A549 (cell line): ENCODE measurements around the gene TTC8. TPM values are rescaled to one million over a fixed set of nuclear protein-coding genes. Genes with fewer than 3 reads are reported as not detected.

ENCODE experiments used
- ATAC-seq, 2 experiments: fragments of 200-7000 bp in 1 of 2; fragments of >200 bp in 1 of 2; cut with Nextera tagmentation in 1 of 2; cut with Tn5 transposase in 1 of 2; 3 replicates each; pipeline versions ENCODE4 v1.8.0 to v1.9.1; 2018 to 2020; ENCODE audit warnings: mild to moderate bottlenecking in 1 of 2, moderate library complexity in 1 of 2
- CTCF ChIA-PET: fragments of 300-600 bp; sonication (Branson Sonifier 250); formaldehyde crosslinking; extraction: SDS; loops from one replicate; lab custom pipeline; 2021; ENCODE audit warnings: antibody characterized with exemption, inconsistent platforms; lab: Yijun Ruan, JAX
- POLR2A ChIA-PET: fragments of 350-600 bp; formaldehyde crosslinking; extraction: SDS; loops from one replicate; lab custom pipeline; 2021; ENCODE audit warnings: antibody characterized with exemption, inconsistent platforms; lab: Yijun Ruan, JAX
- DNase-seq, 2 experiments: peaks; one replicate each; pipeline versions ENCODE4 v3.0.0 to v3.0.0-alpha.2; 2011 to 2016; ENCODE audit warnings: low read depth in 1 of 2, low spot score in 1 of 2
- FAIRE-seq: peaks from 2 replicates; lab custom pipeline; 2011; peaks lifted over from hg19 to GRCh38; lab: Jason Lieb, UNC
- H3K27ac ChIP-seq, 2 experiments: fragments of >200 bp; sonication (Bioruptor Twin); formaldehyde crosslinking; 3 replicates each; pipeline ENCODE4 v1.5.1; 2016 to 2017
- H3K4me1 ChIP-seq: fragments of >200 bp; sonication (Bioruptor Twin); formaldehyde crosslinking; 3 replicates; pipeline ENCODE4 v1.6.1; 2016
- H3K4me2 ChIP-seq: fragments of >200 bp; sonication (Bioruptor Twin); formaldehyde crosslinking; 3 replicates; pipeline ENCODE4 v1.6.1; 2016
- H3K4me3 ChIP-seq: fragments of >200 bp; sonication (Bioruptor Twin); formaldehyde crosslinking; 3 replicates; pipeline ENCODE4 v1.5.1; 2016
- H3K9me3 ChIP-seq: fragments of >200 bp; sonication (Bioruptor Twin); formaldehyde crosslinking; 3 replicates; pipeline ENCODE4 v1.6.1; 2016
- CBX2 ChIP-seq: fragments of 200-600 bp; sonication (generic); IDR thresholded peaks from 2 replicates; pipeline ENCODE4 v1.6.1; 2016; ENCODE audit warnings: low read depth, mild to moderate bottlenecking, borderline replicate concordance
- CHD4 ChIP-seq: fragments of 200-600 bp; sonication (generic); IDR thresholded peaks from 2 replicates; pipeline ENCODE4 v1.6.1; 2016; ENCODE audit warnings: antibody characterized with exemption, mild to moderate bottlenecking, borderline replicate concordance
- EHMT2 ChIP-seq: fragments of 200-600 bp; sonication (generic); IDR thresholded peaks from 2 replicates; pipeline ENCODE4 v1.6.1; 2016; ENCODE audit warnings: antibody characterized with exemption, low read depth, mild to moderate bottlenecking, moderate library complexity
- FOSB ChIP-seq: fragments of 250-450 bp; sonication (Bioruptor Pico); IDR thresholded peaks from 2 replicates; pipeline ENCODE4 v1.5.0; 2020; ENCODE audit warnings: mild to moderate bottlenecking, moderate library complexity
- FOSL2 ChIP-seq, 2 experiments: fragments of 450-650 bp in 1 of 2; fragments of >200 bp in 1 of 2; sonication (Bioruptor Twin) in 1 of 2; formaldehyde crosslinking; IDR thresholded peaks; 2 replicates each; pipeline versions ENCODE4 v1.5.0 to v1.6.1; 2016 to 2020; ENCODE audit warnings: mild to moderate bottlenecking in 1 of 2, moderate library complexity in 1 of 2
- FOXS1 ChIP-seq: fragments of 250-450 bp; sonication (Bioruptor Pico); IDR thresholded peaks from 2 replicates; pipeline ENCODE4 v1.5.0; 2020; ENCODE audit warnings: mild to moderate bottlenecking, moderate library complexity
- HEYL ChIP-seq: fragments of 250-450 bp; sonication (Bioruptor Pico); IDR thresholded peaks from 2 replicates; pipeline ENCODE4 v1.8.0; 2021; ENCODE audit warnings: mild to moderate bottlenecking, moderate library complexity
- HOXA7 ChIP-seq: fragments of 250-450 bp; sonication (Bioruptor Pico); IDR thresholded peaks from 2 replicates; pipeline ENCODE4 v1.5.0; 2020; ENCODE audit warnings: mild to moderate bottlenecking, moderate library complexity
- JUNB ChIP-seq: fragments of >200 bp; sonication (Bioruptor Twin); formaldehyde crosslinking; IDR thresholded peaks from 2 replicates; pipeline ENCODE4 v1.6.1; 2016
- KDM1A ChIP-seq: fragments of 200-600 bp; sonication (generic); IDR thresholded peaks from 2 replicates; pipeline ENCODE4 v1.6.1; 2016; ENCODE audit warnings: low read depth, mild to moderate bottlenecking
- MAZ ChIP-seq: fragments of 150-350 bp; IDR thresholded peaks from 2 replicates; pipeline ENCODE4 v1.6.1; 2014; ENCODE audit warnings: antibody characterized with exemption, low read depth, low read length, borderline replicate concordance
- NPAS2 ChIP-seq: fragments of 250-450 bp; sonication (Bioruptor Pico); IDR thresholded peaks from 2 replicates; pipeline ENCODE4 v1.8.0; 2022; ENCODE audit warnings: mild to moderate bottlenecking, moderate library complexity, borderline replicate concordance
- NR3C1 ChIP-seq: fragments of >200 bp; sonication (Bioruptor Twin); formaldehyde crosslinking; IDR thresholded peaks from 3 replicates; pipeline ENCODE4 v1.6.1; 2017
- SMC3 ChIP-seq: fragments of >200 bp; sonication (Bioruptor Twin); formaldehyde crosslinking; IDR thresholded peaks from 3 replicates; pipeline ENCODE4 v1.6.1; 2018; ENCODE audit warnings: inconsistent platforms
- SREBF2 ChIP-seq: fragments of 450-650 bp; IDR thresholded peaks from 2 replicates; pipeline ENCODE4 v1.6.1; 2014; ENCODE audit warnings: mild to moderate bottlenecking, moderate library complexity
- TFCP2L1 ChIP-seq: fragments of 250-450 bp; sonication (Bioruptor Pico); IDR thresholded peaks from 2 replicates; pipeline ENCODE4 v1.5.0; 2021; ENCODE audit warnings: mild to moderate bottlenecking
- TP53 ChIP-seq: fragments of 250-450 bp; sonication (Bioruptor Pico); IDR thresholded peaks from 2 replicates; pipeline ENCODE4 v1.5.0; 2021; ENCODE audit warnings: mild to moderate bottlenecking, moderate library complexity
- ZNF302 ChIP-seq: fragments of 250-450 bp; sonication (Bioruptor Pico); IDR thresholded peaks from 2 replicates; pipeline ENCODE4 v1.9.0; 2021; ENCODE audit warnings: inconsistent platforms, mild to moderate bottlenecking, moderate library complexity
- WGBS: methylation state at CpG from one replicate; pipeline ENCODE4 v1.1.6; 2017; ENCODE audit errors: missing lambda C conversion rate; 5-methylcytosine and 5-hydroxymethylcytosine counted together
- polyA plus RNA-seq, 4 experiments: library from polyadenylated mRNA; depleted of rRNA in 3 of 4; stranded (reverse); fragments of >200 nt; fragmentation: RNase III in 1 of 4; extraction: RNeasy Plus Mini Kit Qiagen cat#74134 plus additional on column Dnase treatment in 1 of 4; gene quantifications; 2 replicates in 3 of 4; 3 replicates in 1 of 4; pipeline ENCODE4 v1.2.3, GENCODE V29; 2011 to 2017
- TF ChIP-seq, protein P1 (sequence below): IDR thresholded peaks from 2 replicates; pipeline ENCODE4 v1.6.1; 2012
- TF ChIP-seq, protein P2 (sequence below): IDR thresholded peaks from 2 replicates; pipeline ENCODE4 v1.6.1; 2012; ENCODE audit warnings: low read depth, borderline replicate concordance
- TF ChIP-seq, protein P3 (sequence below): IDR thresholded peaks from 2 replicates; pipeline ENCODE4 v1.6.1; 2012
- TF ChIP-seq, protein P4 (sequence below): fragments of >200 bp; sonication (Bioruptor Twin); formaldehyde crosslinking; IDR thresholded peaks from 3 replicates; pipeline ENCODE4 v1.5.1; 2016
- TF ChIP-seq, protein P5 (sequence below): fragments of 450-650 bp; IDR thresholded peaks from 2 replicates; pipeline ENCODE4 v1.6.1; 2014; ENCODE audit warnings: antibody characterized with exemption
- TF ChIP-seq, protein P6 (sequence below): fragments of 250-450 bp; sonication (Bioruptor Pico); IDR thresholded peaks from 2 replicates; pipeline ENCODE4 v1.5.0; 2021; ENCODE audit warnings: mild to moderate bottlenecking, moderate library complexity, borderline replicate concordance

The TTC8 gene
- polyA plus RNA-seq, 2 of the 4 experiments (the other 2 are of a cell fraction): 36.6 to 56.8 TPM

DNA sequence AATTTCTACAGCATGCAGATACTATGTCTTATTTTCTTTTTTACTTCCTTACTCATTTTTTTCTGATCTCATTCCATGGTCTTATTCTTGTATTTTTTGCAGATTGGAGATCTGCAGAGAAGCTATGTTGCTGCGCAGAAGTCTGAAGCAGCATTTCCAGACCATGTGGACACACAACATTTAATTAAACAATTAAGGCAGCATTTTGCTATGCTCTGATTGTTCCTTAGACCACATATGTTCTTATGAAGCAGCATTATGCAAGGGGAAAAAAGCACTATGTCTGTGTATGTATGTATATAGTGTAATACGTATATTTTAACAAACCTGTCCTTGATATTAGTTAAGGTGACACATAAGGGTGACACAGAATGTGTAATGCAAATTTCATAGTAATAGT is 52.7 kb downstream of the TTC8 start:
- FAIRE-seq (no peak), ATAC-seq (no peak), DNase-seq (no peak)
- Histone ChIP-seq H3K27ac (no peak overlapping the region), H3K4me2 (no peak overlapping the region), H3K9me3 (peaks cover 19% of the 10 kb centered on the region), H3K4me1 (no peaks in the 10 kb centered on the region), H3K4me3 (no peak overlapping the region)
- ChIA-PET CTCF (interaction anchor here (1.4 kb wide), 1 partner anchor 210 kb away, joined by 4 read pairs; no protein-coding TSS in a partner anchor), POLR2A (no interaction called here)
- TF ChIP-seq TFCP2L1 (CRISPR knock-in tag) (no peak), SREBF2 (no peak)
- TF ChIP-seq, protein P1, sequence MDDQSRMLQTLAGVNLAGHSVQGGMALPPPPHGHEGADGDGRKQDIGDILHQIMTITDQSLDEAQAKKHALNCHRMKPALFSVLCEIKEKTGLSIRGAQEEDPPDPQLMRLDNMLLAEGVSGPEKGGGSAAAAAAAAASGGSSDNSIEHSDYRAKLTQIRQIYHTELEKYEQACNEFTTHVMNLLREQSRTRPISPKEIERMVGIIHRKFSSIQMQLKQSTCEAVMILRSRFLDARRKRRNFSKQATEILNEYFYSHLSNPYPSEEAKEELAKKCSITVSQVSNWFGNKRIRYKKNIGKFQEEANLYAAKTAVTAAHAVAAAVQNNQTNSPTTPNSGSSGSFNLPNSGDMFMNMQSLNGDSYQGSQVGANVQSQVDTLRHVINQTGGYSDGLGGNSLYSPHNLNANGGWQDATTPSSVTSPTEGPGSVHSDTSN: no peak
- 93% methylated on average over 2 of the region's 2 CpGs for WGBS

DNA sequence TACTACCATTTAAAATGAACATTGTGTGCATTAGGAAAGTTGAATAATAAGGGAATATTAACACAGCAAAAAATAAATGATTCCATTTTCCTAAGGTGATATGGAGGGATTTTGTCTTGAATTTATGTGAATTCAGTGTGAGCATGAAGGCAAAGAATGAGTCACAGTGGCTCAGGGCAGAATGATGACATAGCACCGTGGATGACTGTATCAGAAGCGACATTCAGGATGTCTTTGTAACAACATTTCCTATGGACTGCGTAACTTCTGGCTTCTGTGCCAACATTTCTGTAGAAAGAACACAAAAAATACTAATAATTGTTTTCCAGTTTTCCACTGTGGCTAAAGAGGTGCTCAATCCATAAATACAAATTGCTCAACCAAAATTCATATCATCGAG is 54.6 kb downstream of the TTC8 start:
- Histone ChIP-seq H3K27ac (no peak overlapping the region), H3K9me3 (peaks cover 22% of the 10 kb centered on the region), H3K4me1 (no peaks in the 10 kb centered on the region), H3K4me3 (no peak overlapping the region), H3K4me2 (no peak overlapping the region)
- POLR2A ChIA-PET: no interaction called here
- TF ChIP-seq NPAS2 (CRISPR knock-in tag): no peak
- no peak for TF ChIP-seq FOSL2 (IDR thresholded peaks at IDR 0.05)
- TF ChIP-seq FOSL2 (CRISPR knock-in tag; IDR thresholded peaks at IDR 0.05): peak; percentile 59; the same call in 1 of the 2 replicates
- TF ChIP-seq, protein P2, sequence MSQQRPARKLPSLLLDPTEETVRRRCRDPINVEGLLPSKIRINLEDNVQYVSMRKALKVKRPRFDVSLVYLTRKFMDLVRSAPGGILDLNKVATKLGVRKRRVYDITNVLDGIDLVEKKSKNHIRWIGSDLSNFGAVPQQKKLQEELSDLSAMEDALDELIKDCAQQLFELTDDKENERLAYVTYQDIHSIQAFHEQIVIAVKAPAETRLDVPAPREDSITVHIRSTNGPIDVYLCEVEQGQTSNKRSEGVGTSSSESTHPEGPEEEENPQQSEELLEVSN: no peak
- TF ChIP-seq KDM1A: no peak
- TF ChIP-seq FOXS1 (CRISPR knock-in tag): no peak
- TF ChIP-seq, protein P3, sequence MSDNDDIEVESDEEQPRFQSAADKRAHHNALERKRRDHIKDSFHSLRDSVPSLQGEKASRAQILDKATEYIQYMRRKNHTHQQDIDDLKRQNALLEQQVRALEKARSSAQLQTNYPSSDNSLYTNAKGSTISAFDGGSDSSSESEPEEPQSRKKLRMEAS: no peak
- 63% methylated on average over 4 of the region's 4 CpGs for WGBS
- FAIRE-seq (no peak), DNase-seq (peak in 1 of 2 experiments; percentile 27), ATAC-seq (0 out of 6 replicates have a peak, but pooled peaks of 1 of the 2 experiments have one; percentile 56)
- CTCF ChIA-PET: interaction anchor here (1.3 kb wide), 1 partner anchor 86 kb away, joined by 3 read pairs; the partner anchor contains the start of gene EML5

DNA sequence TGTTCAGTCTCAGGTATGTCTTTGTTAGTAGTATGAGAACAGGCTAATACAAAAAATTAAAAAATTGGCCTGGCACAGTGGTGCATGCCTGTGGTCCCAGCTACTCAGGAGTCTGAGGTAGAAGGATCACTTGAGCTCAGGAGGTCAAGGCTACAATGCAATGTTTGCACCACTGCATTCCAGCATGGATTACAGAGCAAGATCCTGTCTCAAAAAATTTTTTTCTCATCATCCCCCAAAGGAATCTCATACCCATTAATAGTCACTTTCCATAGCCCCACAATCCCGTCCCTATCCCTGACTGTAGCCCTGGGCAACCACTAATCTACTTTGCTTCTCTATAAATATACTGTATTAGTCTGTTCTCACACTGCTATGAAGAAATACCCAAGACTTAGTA is 57.8 kb downstream of the TTC8 start:
- no peak overlapping the region for H3K4me3 ChIP-seq
- no peaks in the 10 kb centered on the region for H3K4me1 ChIP-seq
- POLR2A ChIA-PET: no interaction called here
- CTCF ChIA-PET: no interaction called here
- no peak for FAIRE-seq
- no peak for DNase-seq
- H3K27ac ChIP-seq: no peak overlapping the region
- TF ChIP-seq CBX2 (no peak), HOXA7 (CRISPR knock-in tag) (no peak), ZNF302 (no peak), TP53 (no peak), SMC3 (no peak), NPAS2 (CRISPR knock-in tag) (no peak)
- no peak for ATAC-seq
- WGBS: 36% methylated on average over 1 of the region's 1 CpG
- H3K4me2 ChIP-seq: no peak overlapping the region
- H3K9me3 ChIP-seq: peaks cover 25% of the 10 kb centered on the region

DNA sequence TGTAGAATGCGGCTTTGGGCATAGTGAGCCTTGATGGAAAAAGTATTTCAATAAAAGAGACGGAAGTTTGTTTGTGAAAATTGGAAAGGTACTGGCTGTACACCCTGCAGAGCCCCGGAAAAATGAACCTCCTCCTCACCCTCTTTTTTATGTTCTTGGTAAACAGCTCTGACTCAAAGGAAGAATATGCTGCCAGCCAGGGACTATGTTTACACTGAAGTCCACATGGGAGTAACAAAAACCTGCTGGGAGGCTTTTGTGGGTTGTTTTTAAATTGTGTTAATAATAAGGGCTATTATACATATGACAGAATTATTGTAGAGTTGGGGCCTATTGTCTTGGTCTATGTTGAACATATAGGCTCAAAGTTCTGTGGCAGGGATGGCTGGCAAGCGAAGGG is 70.7 kb downstream of the TTC8 start:
- ChIA-PET CTCF (interaction anchor here (1.0 kb wide), 1 partner anchor 29 kb away, joined by 3 read pairs; no protein-coding TSS in a partner anchor), POLR2A (no interaction called here)
- peak in 1 of 2 experiments; percentile 14 for DNase-seq
- H3K4me3 ChIP-seq: no peak overlapping the region
- H3K4me2 ChIP-seq: peak overlapping the region; percentile 48
- 55% methylated on average over 4 of the region's 4 CpGs for WGBS
- no peaks in the 10 kb centered on the region for H3K9me3 ChIP-seq
- peaks cover 12% of the 10 kb centered on the region; the same call in 2 of the 3 replicates for H3K4me1 ChIP-seq
- ATAC-seq: peak in 1 of 2 experiments; percentile 59; a peak in 3 of 6 replicates
- no peak for FAIRE-seq
- H3K27ac ChIP-seq: peak overlapping the region in 1 of 2 experiments; percentile 38; a peak in 1 of 6 replicates
- TF ChIP-seq, protein P4, sequence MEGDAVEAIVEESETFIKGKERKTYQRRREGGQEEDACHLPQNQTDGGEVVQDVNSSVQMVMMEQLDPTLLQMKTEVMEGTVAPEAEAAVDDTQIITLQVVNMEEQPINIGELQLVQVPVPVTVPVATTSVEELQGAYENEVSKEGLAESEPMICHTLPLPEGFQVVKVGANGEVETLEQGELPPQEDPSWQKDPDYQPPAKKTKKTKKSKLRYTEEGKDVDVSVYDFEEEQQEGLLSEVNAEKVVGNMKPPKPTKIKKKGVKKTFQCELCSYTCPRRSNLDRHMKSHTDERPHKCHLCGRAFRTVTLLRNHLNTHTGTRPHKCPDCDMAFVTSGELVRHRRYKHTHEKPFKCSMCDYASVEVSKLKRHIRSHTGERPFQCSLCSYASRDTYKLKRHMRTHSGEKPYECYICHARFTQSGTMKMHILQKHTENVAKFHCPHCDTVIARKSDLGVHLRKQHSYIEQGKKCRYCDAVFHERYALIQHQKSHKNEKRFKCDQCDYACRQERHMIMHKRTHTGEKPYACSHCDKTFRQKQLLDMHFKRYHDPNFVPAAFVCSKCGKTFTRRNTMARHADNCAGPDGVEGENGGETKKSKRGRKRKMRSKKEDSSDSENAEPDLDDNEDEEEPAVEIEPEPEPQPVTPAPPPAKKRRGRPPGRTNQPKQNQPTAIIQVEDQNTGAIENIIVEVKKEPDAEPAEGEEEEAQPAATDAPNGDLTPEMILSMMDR: no peak
- no peak for TF ChIP-seq HEYL
- TF ChIP-seq, protein P5, sequence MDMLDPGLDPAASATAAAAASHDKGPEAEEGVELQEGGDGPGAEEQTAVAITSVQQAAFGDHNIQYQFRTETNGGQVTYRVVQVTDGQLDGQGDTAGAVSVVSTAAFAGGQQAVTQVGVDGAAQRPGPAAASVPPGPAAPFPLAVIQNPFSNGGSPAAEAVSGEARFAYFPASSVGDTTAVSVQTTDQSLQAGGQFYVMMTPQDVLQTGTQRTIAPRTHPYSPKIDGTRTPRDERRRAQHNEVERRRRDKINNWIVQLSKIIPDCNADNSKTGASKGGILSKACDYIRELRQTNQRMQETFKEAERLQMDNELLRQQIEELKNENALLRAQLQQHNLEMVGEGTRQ: no peak
- TF ChIP-seq TFCP2L1 (CRISPR knock-in tag): no peak
- no peak for TF ChIP-seq CHD4
- TF ChIP-seq MAZ: no peak
- TF ChIP-seq JUNB: no peak
- TF ChIP-seq FOSB: no peak
- TF ChIP-seq ZNF302: no peak
- no peak for TF ChIP-seq FOXS1 (CRISPR knock-in tag)
- no peak for TF ChIP-seq NR3C1
- no peak for TF ChIP-seq TP53
- TF ChIP-seq, protein P6, sequence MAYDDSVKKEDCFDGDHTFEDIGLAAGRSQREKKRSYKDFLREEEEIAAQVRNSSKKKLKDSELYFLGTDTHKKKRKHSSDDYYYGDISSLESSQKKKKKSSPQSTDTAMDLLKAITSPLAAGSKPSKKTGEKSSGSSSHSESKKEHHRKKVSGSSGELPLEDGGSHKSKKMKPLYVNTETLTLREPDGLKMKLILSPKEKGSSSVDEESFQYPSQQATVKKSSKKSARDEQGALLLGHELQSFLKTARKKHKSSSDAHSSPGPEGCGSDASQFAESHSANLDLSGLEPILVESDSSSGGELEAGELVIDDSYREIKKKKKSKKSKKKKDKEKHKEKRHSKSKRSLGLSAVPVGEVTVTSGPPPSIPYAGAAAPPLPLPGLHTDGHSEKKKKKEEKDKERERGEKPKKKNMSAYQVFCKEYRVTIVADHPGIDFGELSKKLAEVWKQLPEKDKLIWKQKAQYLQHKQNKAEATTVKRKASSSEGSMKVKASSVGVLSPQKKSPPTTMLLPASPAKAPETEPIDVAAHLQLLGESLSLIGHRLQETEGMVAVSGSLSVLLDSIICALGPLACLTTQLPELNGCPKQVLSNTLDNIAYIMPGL: no peak
- TF ChIP-seq EHMT2: no peak
